Fibroblast of lung (primary cell): ENCODE results near the gene DHPS.

ENCODE experiments used
- EZH2 ChIP-seq: IDR thresholded peaks from 2 replicates; pipeline ENCODE4 v1.5.1; 2012; ENCODE audit warnings: low read length, control low read depth, mild to moderate bottlenecking; ENCODE audit errors: missing control alignments
- TF ChIP-seq, protein P1 (sequence below), 2 donors: IDR thresholded peaks in 1 of 2; conservative IDR thresholded peaks in 1 of 2; 1 replicate in 1 of 2; 2 replicates in 1 of 2; pipeline ENCODE4 v1.5.1; 2011 to 2012; ENCODE audit warnings: low read length in 2 of 2, control low read depth in 1 of 2, inconsistent platforms in 1 of 2, low read depth in 1 of 2, mild to moderate bottlenecking in 1 of 2

DNA sequence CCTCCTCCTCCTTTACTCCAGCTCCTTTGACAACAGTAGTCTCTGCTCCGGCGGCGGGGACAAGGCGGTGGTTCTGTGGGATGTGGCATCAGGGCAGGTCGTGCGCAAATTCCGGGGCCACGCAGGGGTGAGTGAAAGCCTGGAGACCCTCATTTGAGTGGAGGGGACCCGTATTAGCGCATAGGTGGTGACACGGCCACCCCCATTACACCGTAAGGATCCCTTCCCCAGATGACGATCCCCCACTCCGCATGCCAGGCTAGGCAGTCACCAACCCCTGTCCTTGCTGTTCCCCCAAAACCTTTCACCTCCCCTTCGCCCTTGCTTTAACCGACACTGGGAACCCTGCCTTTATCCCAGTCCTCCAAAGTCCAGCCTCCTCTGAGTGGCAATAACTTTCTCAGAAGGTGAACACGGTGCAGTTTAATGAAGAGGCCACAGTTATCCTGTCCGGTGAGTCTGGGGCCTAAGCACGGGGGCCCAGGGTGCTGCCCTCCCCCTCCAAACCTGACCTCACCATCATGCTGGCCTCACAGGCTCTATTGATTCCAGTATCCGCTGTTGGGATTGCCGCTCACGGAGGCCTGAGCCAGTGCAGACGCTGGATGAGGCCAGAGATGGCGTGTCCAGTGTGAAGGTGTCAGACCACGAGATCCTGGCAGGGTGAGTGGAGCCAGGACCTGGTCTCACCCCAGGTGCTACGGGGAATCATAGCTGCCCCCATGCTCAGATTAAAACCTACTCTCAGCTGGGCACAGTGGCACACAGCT lies 11.3 kb downstream of the DHPS start:
- no peak for TF ChIP-seq EZH2
- TF ChIP-seq, protein P1, sequence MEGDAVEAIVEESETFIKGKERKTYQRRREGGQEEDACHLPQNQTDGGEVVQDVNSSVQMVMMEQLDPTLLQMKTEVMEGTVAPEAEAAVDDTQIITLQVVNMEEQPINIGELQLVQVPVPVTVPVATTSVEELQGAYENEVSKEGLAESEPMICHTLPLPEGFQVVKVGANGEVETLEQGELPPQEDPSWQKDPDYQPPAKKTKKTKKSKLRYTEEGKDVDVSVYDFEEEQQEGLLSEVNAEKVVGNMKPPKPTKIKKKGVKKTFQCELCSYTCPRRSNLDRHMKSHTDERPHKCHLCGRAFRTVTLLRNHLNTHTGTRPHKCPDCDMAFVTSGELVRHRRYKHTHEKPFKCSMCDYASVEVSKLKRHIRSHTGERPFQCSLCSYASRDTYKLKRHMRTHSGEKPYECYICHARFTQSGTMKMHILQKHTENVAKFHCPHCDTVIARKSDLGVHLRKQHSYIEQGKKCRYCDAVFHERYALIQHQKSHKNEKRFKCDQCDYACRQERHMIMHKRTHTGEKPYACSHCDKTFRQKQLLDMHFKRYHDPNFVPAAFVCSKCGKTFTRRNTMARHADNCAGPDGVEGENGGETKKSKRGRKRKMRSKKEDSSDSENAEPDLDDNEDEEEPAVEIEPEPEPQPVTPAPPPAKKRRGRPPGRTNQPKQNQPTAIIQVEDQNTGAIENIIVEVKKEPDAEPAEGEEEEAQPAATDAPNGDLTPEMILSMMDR (conservative IDR thresholded peaks at IDR 0.05 in 1 of 2, IDR thresholded peaks at IDR 0.05 in 1 of 2; ENCODE audit: low read depth in 1 of 2, low read length in 2 of 2), result no peak
